Medulla oblongata (tissue), 1 donor: Measurements from ENCODE around the gene SYK.
"Not testable (repeated sequence)": the region's sequence is repeated elsewhere in the genome, so short reads cannot be mapped to it uniquely, and the experiment has no call there.

Experiments
- DNase-seq: peaks from one replicate; pipeline ENCODE4 v3.0.0-alpha.2; 2015; ENCODE audit errors: extremely low spot score

The SYK gene

GRCh38 chr9:90801241-90801972 lies at the start of gene SYK:
TSS of gene SYK (plus strand) at chr9:90801819. CDS start at chr9:90843899, 42,080 bp downstream.
- peak; percentile 51 for DNase-seq

DNA sequence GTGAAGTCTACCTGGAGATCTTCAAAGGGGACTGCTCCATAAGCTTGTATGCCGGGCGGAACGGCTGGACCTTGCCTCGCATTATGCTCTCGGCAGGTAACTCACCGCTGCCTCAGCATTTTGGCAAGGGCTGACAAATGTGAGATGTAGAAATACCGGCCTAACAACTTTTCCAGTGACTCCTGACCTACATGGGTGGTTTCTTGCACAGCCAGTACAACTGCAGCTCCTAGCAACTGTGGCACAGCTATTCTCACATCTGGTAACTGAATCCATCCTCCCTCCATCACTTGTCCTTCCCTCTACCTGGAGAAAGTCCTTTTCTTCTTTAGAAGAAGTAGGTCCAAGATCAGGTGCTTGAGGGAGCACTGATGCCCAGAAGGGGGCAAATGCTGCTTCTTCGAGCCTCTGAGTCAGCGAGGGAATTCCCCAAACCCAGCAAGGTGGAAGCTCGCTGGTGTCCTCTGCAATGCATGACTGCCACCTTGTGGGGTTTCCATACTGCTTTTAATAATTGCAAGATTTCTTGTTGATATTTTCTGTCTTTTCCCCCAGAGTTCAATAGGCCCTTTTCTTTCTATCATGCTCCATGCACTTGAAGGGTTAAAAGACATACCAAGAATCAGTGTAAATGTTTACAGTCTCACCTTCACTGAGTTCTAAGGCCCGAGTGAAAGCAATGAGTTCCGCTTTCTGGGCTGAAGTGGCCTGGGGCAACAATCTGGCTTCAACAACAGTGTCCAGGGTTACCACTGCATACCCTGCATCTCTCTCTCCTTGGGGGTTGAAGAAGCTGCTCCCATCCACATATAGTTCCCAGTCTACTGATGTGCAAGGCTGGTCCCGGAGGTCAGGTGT lies 45.9 kb upstream of the SYK start:
- peak; percentile 44 for DNase-seq

DNA sequence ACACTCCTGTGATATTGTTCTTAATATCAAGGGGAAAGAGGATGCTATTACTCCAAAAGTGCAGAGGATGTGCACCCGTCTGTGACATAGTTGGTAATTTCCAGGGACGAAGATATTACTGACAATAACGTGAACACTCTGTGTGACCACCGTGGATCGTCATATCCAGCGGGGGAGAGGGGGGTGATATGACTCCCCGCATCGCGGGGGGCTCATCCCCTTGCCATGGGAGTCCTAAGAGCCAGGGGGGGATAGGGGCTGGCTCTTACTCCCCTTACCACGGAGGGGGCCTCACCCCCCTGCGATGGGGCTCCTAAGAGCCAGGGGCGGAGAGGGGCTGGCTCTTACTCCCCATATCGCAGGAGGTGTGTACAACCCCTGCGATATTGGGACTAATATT lies 41.0 kb upstream of the SYK start:
- not testable (repeated sequence) for DNase-seq

DNA sequence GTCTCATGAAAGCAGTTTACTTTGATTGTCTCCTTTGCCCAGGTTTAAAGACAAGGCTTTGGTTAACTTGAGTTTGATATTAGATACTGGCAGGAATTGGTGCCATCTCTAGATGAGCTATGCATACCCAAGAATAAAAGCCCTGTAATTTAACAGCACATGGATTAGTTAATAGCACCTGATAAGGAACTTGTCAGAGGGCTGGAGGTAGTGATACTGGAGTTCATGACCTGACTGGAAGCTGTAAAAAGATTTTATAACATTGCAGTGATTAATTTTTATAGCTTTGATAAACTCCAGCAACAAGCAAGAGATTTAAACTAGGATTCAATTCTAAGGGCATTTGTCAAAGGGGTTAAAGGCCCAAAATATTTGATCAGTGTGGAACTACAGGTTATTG lies 34.9 kb upstream of the SYK start:
- no peak for DNase-seq

GRCh38 chr9:90767523-90768100 lies 34.0 kb upstream of the SYK start:
- DNase-seq, result no peak

DNA sequence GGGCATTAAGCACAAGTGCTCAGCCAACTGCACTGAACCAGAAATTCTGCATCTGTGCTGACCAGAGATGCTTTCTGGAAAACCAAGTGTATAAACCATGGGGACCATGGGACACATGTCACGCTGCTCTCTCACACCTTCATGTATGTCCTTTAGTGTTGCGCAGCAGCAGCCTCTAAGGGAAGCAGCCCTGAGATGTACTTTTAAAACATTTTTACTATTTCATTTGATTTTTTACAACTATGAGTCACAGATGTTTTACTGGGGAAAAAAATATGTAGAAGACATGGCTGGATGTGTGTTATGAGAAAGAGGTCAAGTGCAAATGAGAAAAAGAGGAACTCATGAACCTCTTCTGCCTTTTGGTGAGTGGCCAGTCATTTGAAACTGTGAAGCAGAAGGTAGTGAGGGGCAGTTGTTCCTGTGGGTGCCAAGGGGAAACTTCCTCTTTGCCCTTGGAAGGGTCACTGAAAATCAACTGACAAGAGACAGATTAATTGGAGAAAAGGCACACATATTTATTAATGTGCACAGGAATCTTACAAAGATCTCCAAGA lies 31.4 kb upstream of the SYK start:
- DNase-seq, result peak; percentile 57

- DNase-seq, result no peak
Measured at GRCh38 chr9:90770927-90771326, 30.7 kb upstream of the SYK start.

DNA sequence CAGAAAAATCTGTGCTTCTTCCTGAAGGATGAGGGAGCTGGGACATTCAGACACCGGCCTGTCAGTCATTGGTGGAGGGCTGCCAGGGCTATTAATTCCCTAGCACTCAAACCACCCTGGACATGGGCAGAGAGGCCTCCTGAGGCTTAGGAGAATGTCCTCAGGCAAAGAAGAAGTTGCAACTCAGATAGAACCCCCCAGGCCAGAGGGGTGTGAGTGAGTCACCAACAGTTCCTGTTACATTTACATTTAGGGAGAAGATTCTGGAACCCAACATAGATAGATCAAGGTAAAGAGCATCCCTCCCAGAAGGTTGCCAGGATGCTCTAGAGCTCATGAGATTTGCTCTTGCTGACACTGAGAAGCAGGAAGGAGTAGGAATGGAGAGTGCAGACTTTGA lies 29.2 kb upstream of the SYK start:
- no peak for DNase-seq

DNA sequence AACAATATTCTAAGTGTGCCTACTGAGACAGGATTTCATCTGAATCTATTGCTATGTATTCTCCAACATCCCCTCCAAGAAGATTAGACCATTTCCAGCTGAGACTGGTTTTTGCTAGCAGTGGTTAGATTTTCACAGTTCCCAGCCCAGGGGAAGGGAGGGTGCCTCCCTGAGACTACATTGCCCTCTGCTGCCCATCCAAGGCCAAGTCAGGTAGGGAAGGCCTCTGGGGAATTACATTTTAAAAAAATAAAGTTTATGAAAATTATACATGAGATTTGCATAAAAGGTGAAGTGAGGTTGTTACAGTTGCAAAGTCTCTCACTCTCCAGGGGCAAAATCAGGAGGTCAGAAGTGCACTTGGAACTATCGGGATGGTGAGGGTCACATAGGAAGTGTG lies 28.0 kb upstream of the SYK start:
- peak; percentile 34 for DNase-seq

- no peak for DNase-seq
Measured at GRCh38 chr9:90774071-90774470, 27.5 kb upstream of the SYK start.

GRCh38 chr9:90774682-90775081 lies 26.9 kb upstream of the SYK start:
- DNase-seq, result no peak

GRCh38 chr9:90775657-90776056 lies 26.0 kb upstream of the SYK start:
- DNase-seq, result no peak

DNA sequence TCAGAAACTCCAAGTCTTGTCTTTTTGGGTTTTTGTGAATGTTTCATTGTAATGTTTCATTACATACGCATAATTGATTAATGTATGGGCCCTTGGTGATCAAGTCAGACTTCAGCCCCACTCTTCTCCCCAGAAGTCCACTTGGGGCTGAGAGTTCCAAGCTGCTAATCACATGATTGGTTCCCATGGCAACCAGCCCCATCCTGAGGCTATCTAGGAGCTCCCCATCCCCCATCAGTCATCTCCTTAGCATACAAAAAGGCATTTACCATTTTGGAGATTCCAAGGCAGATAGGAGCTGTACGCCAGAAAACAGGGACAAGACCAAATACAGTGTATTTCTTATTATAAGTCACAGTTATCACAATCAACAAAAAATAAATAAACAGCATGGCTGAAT lies 22.9 kb upstream of the SYK start:
- DNase-seq, result no peak

DNA sequence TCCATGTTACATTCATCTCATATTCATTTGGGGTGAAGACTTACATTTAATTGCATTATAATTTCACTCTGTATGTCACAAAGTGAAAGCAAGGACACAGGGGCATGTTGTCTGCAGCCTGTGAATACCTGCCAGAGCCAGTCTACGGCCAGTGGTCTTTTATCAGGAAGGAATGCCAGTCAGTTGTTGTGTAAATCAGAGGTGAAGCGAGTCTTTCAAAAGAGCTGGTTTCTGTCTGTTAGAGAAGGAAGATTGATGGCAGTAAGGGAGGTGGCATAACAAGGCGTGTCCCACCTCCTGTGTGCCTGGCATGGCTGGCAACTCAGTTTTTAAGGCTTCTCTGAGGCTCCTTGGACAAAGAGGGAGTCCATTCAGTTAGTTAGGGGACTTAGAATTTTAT lies 18.1 kb upstream of the SYK start:
- no peak for DNase-seq

DNA sequence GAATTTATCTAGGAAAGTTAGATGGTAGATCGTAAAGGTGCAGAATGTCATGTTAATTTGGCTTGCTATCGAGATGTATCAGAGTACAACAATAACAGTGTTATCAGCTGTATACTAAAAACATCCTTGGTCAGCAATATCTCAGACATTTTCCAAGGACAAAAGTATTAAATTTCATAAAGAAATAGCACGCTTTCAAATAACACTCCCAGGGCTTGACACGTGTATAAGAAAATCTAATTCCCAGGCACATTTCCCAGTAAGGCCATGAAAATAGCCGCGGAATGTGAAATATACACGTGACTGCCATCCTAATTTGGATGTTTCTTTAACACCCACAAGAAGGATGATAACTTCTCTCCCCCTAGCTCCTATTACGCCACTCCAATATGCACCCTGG lies 17.7 kb upstream of the SYK start:
- DNase-seq, result no peak

DNA sequence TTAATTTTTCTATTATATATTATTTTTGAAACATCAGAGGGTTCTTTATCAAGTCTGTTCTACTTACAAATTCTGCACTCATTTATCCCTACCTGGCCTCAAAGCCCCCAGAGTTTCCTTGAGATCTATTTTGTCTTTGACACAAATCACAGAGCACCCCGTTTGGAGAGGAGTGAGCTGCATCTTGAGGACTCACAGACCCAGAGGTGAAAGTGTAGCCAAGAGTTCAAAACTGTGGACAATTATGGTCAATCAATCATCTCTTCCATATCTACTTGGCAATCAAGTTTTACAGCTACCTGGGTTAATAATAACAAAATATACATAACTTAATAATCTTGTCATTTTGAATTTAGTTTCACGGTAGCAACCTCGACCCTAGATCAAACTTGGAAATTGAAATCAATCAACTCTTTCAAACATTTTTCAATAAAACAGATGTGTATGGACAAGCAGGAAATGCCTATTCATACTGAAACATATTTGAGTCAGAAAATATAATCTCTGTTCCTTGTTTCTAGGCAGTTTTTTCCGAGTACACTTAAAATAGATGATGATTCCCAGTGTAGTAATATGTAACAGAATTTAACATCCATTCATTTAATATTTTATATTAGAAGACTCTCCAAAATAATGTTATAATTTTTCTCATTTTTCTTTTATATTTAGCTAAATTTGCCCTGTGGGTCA lies 13.7 kb upstream of the SYK start:
- DNase-seq, result no peak

DNA sequence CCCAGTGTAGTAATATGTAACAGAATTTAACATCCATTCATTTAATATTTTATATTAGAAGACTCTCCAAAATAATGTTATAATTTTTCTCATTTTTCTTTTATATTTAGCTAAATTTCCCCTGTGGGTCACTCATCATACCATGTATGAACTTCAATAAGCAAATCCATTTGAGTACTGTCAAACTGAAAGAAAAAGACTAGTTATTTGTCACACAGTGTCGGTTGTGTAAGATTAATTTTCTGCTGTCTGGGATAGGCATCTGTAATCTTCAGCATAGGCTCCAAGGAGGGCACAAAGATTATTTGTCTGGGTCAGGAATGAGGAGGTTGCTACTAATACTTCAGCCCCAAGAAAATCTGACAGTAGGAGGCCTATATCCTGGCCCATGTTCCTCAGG lies 13.1 kb upstream of the SYK start:
- DNase-seq, result not testable (repeated sequence)

DNA sequence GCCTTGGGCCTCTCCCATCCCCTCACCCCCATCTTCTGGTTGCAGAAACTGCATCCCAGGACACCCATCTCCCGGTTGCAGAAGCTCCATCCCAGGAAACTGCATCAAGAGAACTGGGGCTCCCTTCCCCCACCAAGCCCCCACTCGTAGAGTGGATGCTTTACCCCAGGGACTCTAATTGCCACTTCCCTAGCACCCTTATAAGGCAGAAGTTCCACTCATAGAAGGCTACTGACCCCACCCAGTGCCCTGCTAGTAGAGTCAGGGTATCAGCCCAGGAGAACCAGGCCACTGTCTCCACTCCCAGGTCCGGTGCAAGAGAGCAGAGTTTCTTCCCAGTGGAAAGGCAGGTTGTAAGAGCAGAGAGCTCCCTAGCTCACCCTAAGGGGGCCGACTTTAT lies 12.2 kb upstream of the SYK start:
- DNase-seq, result no peak

DNA sequence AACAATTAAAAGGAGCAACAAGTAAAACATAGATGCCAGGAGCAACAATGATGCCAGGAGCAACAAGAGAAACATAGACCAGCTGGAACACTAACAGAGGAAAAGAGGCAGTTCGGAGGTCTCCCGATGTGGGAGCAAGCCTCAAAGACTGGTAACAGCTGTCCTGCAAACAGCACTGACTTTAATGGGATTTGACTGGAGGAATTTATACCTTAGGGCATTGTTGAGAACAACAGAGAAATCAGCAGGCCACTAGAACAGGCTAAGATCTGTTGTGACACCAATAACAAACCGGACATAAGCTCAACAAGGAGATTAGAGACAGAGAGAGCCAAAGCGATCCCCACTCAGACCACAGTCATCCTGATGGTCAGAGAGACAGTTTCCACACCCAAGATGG lies 11.8 kb upstream of the SYK start:
- DNase-seq, result no peak

DNA sequence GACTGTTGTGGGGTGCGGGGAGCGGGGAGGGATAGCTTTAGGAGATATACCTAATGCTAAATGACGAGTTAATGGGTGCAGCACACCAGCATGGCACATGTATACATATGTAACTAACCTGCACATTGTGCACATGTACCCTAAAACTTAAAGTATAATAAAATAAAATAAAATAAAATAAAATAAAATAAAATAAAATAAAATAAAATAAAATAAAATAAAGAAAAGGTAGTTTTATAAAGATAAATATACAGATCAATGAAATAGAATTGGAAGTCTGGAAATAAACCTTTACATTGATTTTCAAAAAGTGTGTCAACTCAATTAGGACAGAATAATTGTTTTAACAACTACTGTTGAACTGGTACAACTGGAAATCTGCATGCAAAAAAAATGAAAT lies 8.6 kb upstream of the SYK start:
- not testable (repeated sequence) for DNase-seq

- DNase-seq, result no peak
Measured at GRCh38 chr9:90793729-90794128, 7.9 kb upstream of the SYK start.

GRCh38 chr9:90795084-90795483 lies 6.5 kb upstream of the SYK start:
- no peak for DNase-seq
